Activated CD8-positive, alpha-beta T cell treated with anti-CD3 and anti-CD28 coated beads for 36 hours (primary cell): Measurements from ENCODE around the gene RRBP1. TPM values are rescaled to one million over a fixed set of nuclear protein-coding genes. Genes with fewer than 3 reads are reported as not detected.

ENCODE experiments used
- ATAC-seq: fragments of 200-7000 bp; cut with Tn5 transposase; one replicate; pipeline ENCODE4 v1.10.0; 2021; ENCODE audit warnings: mild to moderate bottlenecking, moderate library complexity
- CTCF ChIA-PET: fragments of 350-600 bp; sonication (Branson Sonifier 250); formaldehyde crosslinking; loops from one replicate; lab custom pipeline; 2021; ENCODE audit warnings: antibody characterized with exemption; lab: Charles Lee
- POLR2A ChIA-PET: fragments of 350-600 bp; sonication (Branson Sonifier 250); formaldehyde crosslinking; loops from one replicate; lab custom pipeline; 2021; ENCODE audit warnings: antibody characterized with exemption; lab: Charles Lee
- DNase-seq: peaks from one replicate; pipeline ENCODE4 v3.0.0-alpha.2; 2020
- H3K27ac Mint-ChIP-seq: one replicate; pipeline ENCODE4 v1.8.0; 2021; ENCODE audit warnings: mild to moderate bottlenecking, mixed read lengths
- H3K27me3 Mint-ChIP-seq: one replicate; pipeline ENCODE4 v1.8.0; 2021; ENCODE audit warnings: mixed read lengths
- H3K36me3 Mint-ChIP-seq: one replicate; pipeline ENCODE4 v1.8.0; 2021; ENCODE audit warnings: low read depth, mixed read lengths
- H3K4me1 Mint-ChIP-seq: one replicate; pipeline ENCODE4 v1.8.0; 2021; ENCODE audit warnings: low read depth, mixed read lengths
- H3K4me3 Mint-ChIP-seq: one replicate; pipeline ENCODE4 v1.8.0; 2021; ENCODE audit warnings: mild to moderate bottlenecking, moderate library complexity, mixed read lengths
- H3K9me3 Mint-ChIP-seq: one replicate; pipeline ENCODE4 v1.8.0; 2021; ENCODE audit warnings: mixed read lengths
- CTCF ChIP-seq: fragments of 200-600 bp; IDR thresholded peaks from one replicate; pipeline ENCODE4 v1.8.0; 2022; ENCODE audit warnings: antibody characterized with exemption, mild to moderate bottlenecking
- intact Hi-C: fragments of 100-400 bp; cut with micrococcal nuclease; formaldehyde crosslinking; loops from one replicate; pipeline ENCODE4 v1.10.0; 2022
- total RNA-seq, 2 experiments: library from RNA; stranded (reverse); gene quantifications; one replicate each; pipeline ENCODE4 v1.2.3, GENCODE V29; 2021

Gene RRBP1
- total RNA-seq, 2 experiments from 2014 or later = 35.2 to 35.9 TPM

GRCh38 chr20:17640146-17640874, 41.7 kb downstream of the RRBP1 start:
- intact Hi-C loops = no loop called here
- ChIA-PET POLR2A (no interaction called here), CTCF (no interaction called here)
- H3K9me3 Mint-ChIP-seq = no peaks in the 10 kb centered on the region
- no peak overlapping the region for H3K4me3 Mint-ChIP-seq
- DNase-seq (no peak), ATAC-seq (no peak)
- no peak for TF ChIP-seq CTCF
- no peaks in the 10 kb centered on the region for H3K4me1 Mint-ChIP-seq
- H3K27ac Mint-ChIP-seq = no peak overlapping the region
- peaks cover 8% of the 10 kb centered on the region for H3K36me3 Mint-ChIP-seq
- H3K27me3 Mint-ChIP-seq = no peaks in the 10 kb centered on the region

DNA sequence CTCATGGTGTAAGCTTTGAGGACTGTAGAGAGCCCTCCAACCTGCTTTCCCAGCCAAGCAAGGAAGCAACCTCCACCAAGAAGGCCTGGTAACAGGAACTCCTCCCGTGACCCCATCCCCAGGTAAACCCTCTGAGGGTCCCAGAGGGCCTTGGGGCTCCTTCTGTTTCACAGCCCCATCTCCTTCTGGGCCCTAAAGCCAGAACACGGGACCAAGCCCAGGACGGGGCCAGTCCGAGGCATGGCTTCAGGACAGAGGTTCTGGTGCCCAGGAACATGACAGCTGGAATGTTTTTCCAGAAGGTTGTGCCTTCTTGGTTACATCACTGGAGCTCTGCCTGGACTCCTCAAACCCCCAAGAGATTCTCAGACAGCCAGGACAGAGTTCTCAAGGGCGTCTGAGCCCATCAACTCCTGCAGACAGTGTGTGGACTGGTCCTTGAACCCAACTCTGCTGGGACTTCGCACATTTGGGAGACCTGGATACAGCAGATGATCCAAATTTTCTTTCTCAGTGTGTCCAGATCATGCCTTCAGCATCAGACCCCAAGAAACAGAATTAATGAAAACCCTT, 43.1 kb downstream of the RRBP1 start:
- no peak for TF ChIP-seq CTCF
- POLR2A ChIA-PET = no interaction called here
- CTCF ChIA-PET = no interaction called here

GRCh38 chr20:17637985-17638640, 43.9 kb downstream of the RRBP1 start:
- TF ChIP-seq CTCF = no peak
- no peak for ATAC-seq

More for the DNA sequence above, 43.1 kb downstream of the RRBP1 start:
- Mint-ChIP-seq H3K36me3 (peaks cover 10% of the 10 kb centered on the region), H3K27ac (no peak overlapping the region), H3K4me3 (no peak overlapping the region), H3K4me1 (no peaks in the 10 kb centered on the region), H3K27me3 (no peaks in the 10 kb centered on the region), H3K9me3 (no peaks in the 10 kb centered on the region)
- no peak for DNase-seq
- intact Hi-C loops = no loop called here
- ATAC-seq = no peak

DNA sequence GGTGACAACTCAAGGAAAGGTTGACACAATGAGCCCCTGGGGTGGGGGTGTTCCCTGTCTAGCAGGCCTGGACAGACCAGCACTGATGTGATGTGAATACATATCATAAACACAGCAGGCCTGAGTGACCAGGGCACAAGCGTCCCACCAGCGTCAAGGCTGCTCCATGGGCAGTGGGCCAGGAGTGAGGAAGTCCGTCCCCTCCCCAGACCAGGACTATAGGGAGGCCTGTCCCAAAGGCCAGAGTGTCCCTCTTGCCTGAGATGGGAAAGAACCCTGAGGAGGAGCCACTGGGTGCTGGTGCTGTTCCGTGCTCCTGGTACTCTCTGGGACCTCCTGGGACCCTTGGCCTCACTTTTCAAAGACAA, 44.6 kb downstream of the RRBP1 start:
- ChIA-PET CTCF (no interaction called here), POLR2A (no interaction called here)
- no peak overlapping the region for H3K4me3 Mint-ChIP-seq
- intact Hi-C loops = no loop called here
- no peaks in the 10 kb centered on the region for H3K9me3 Mint-ChIP-seq
- no peaks in the 10 kb centered on the region for H3K4me1 Mint-ChIP-seq
- H3K27me3 Mint-ChIP-seq = no peaks in the 10 kb centered on the region
- H3K36me3 Mint-ChIP-seq = peaks cover 13% of the 10 kb centered on the region
- no peak for ATAC-seq
- DNase-seq = no peak
- no peak overlapping the region for H3K27ac Mint-ChIP-seq
- TF ChIP-seq CTCF = no peak

More at GRCh38 chr20:17637985-17638640, 43.9 kb downstream of the RRBP1 start:
- Mint-ChIP-seq H3K27me3 (no peaks in the 10 kb centered on the region), H3K27ac (no peak overlapping the region), H3K4me3 (no peak overlapping the region), H3K4me1 (no peaks in the 10 kb centered on the region), H3K9me3 (no peaks in the 10 kb centered on the region), H3K36me3 (peaks cover 10% of the 10 kb centered on the region)
- ChIA-PET POLR2A (no interaction called here), CTCF (no interaction called here)
- no peak for DNase-seq
- intact Hi-C loops = no loop called here
